ENCODE data around the gene AHSG.
"Not testable (repeated sequence)": the region's sequence is repeated elsewhere in the genome, so short reads cannot be mapped to it uniquely, and the experiment has no call there.

AHSG gene

GRCh38 chr3:186626254-186626847, 13.5 kb downstream of the AHSG start:
- peaks cover 0 to 4% (median 3%) of the 10 kb centered on the region in 5 donors for H3K27me3 ChIP-seq (ENCODE audit: control insufficient read depth in 5 of 5, insufficient read depth in 4 of 5, low read length in 5 of 5)
- H3K36me3 ChIP-seq (ENCODE audit: control insufficient read depth in 5 of 5, insufficient read depth in 5 of 5, low read length in 5 of 5), result no peaks in the 10 kb centered on the region
- no peaks in the 10 kb centered on the region for H3K4me1 ChIP-seq (ENCODE audit: control insufficient read depth in 5 of 5, insufficient read depth in 5 of 5, low read length in 5 of 5)
- H3K9ac ChIP-seq (ENCODE audit: low read length in 5 of 5), result no peak overlapping the region
- no peak overlapping the region for H3K27ac ChIP-seq (ENCODE audit: low read depth, low read length)
- H3K9me3 ChIP-seq (ENCODE audit: control insufficient read depth in 5 of 5, low read length in 5 of 5), result no peaks in the 10 kb centered on the region
- no peak overlapping the region for H3K4me3 ChIP-seq (ENCODE audit: low read depth in 1 of 5, low read length in 5 of 5)

- H3K4me3 ChIP-seq (ENCODE audit: low read depth in 1 of 5, low read length in 5 of 5), result no peak overlapping the region
- H3K27me3 ChIP-seq (ENCODE audit: control insufficient read depth in 5 of 5, insufficient read depth in 4 of 5, low read length in 5 of 5), result peaks cover 0 to 3% (median 3%) of the 10 kb centered on the region in 5 donors
- H3K27ac ChIP-seq (ENCODE audit: low read depth, low read length), result no peak overlapping the region
- no peaks in the 10 kb centered on the region for H3K4me1 ChIP-seq (ENCODE audit: control insufficient read depth in 5 of 5, insufficient read depth in 5 of 5, low read length in 5 of 5)
- no peaks in the 10 kb centered on the region for H3K9me3 ChIP-seq (ENCODE audit: control insufficient read depth in 5 of 5, low read length in 5 of 5)
- no peak overlapping the region for H3K9ac ChIP-seq (ENCODE audit: low read length in 5 of 5)
- H3K36me3 ChIP-seq (ENCODE audit: control insufficient read depth in 5 of 5, insufficient read depth in 5 of 5, low read length in 5 of 5), result no peaks in the 10 kb centered on the region
Observed at GRCh38 chr3:186627852-186628414, 15.1 kb downstream of the AHSG start.

- H3K9ac ChIP-seq (ENCODE audit: low read length in 5 of 5), result no peak overlapping the region
- no peaks in the 10 kb centered on the region for H3K4me1 ChIP-seq (ENCODE audit: control insufficient read depth in 5 of 5, insufficient read depth in 5 of 5, low read length in 5 of 5)
- peaks cover 0 to 3% (median 2%) of the 10 kb centered on the region in 5 donors for H3K27me3 ChIP-seq (ENCODE audit: control insufficient read depth in 5 of 5, insufficient read depth in 4 of 5, low read length in 5 of 5)
- H3K36me3 ChIP-seq (ENCODE audit: control insufficient read depth in 5 of 5, insufficient read depth in 5 of 5, low read length in 5 of 5), result no peaks in the 10 kb centered on the region
- H3K27ac ChIP-seq (ENCODE audit: low read depth, low read length), result no peak overlapping the region
- H3K9me3 ChIP-seq (ENCODE audit: control insufficient read depth in 5 of 5, low read length in 5 of 5), result no peaks in the 10 kb centered on the region
- H3K4me3 ChIP-seq (ENCODE audit: low read depth in 1 of 5, low read length in 5 of 5), result no peak overlapping the region
Observed at GRCh38 chr3:186628756-186629155, 15.9 kb downstream of the AHSG start.

DNA sequence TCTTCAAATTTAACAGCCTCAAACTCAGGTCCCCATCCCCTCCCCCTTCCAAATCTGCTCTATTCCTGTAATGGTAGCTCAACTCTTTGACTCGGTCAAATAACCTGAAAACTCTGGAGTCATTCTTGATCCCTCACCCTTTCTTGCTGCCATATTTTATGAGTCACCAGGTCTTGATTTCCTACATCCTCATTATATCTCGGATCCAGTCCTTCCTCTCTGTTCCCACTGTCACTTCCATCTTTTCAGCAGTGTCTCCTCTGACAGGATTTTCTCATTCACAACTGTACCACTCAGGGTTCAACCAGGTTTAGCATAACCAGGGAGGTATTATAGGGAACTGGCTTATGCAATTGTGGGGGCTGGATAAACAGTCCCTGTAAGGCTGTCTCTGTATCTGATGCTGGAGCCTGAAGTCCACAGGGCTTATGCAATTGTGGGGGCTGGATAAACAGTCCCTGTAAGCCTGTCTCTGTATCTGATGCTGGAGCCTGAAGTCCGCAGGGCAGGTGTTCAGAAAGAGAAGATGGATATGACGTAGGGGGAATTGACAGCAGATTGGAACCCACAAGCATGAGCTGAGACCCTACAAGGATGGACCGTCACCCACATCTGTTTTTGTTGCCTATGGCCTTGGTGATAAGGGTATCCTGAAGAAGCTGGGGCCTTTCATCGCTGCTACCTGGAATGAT, 18.2 kb downstream of the AHSG start:
- Histone ChIP-seq H3K27ac (ENCODE audit: low read depth, low read length) (no peak overlapping the region), H3K4me3 (ENCODE audit: low read depth in 1 of 5, low read length in 5 of 5) (no peak overlapping the region), H3K9me3 (ENCODE audit: control insufficient read depth in 5 of 5, low read length in 5 of 5) (peaks cover 0 to 2% (median 0%) of the 10 kb centered on the region in 5 donors), H3K36me3 (ENCODE audit: control insufficient read depth in 5 of 5, insufficient read depth in 5 of 5, low read length in 5 of 5) (no peaks in the 10 kb centered on the region), H3K4me1 (ENCODE audit: control insufficient read depth in 5 of 5, insufficient read depth in 5 of 5, low read length in 5 of 5) (no peaks in the 10 kb centered on the region), H3K27me3 (ENCODE audit: control insufficient read depth in 5 of 5, insufficient read depth in 4 of 5, low read length in 5 of 5) (peaks cover 0 to 3% (median 2%) of the 10 kb centered on the region in 5 donors), H3K9ac (ENCODE audit: low read length in 5 of 5) (no peak overlapping the region)

- H3K27ac ChIP-seq (ENCODE audit: low read depth, low read length), result no peak overlapping the region
- peaks cover 0 to 2% (median 0%) of the 10 kb centered on the region in 5 donors for H3K9me3 ChIP-seq (ENCODE audit: control insufficient read depth in 5 of 5, low read length in 5 of 5)
- no peaks in the 10 kb centered on the region for H3K4me1 ChIP-seq (ENCODE audit: control insufficient read depth in 5 of 5, insufficient read depth in 5 of 5, low read length in 5 of 5)
- H3K36me3 ChIP-seq (ENCODE audit: control insufficient read depth in 5 of 5, insufficient read depth in 5 of 5, low read length in 5 of 5), result no peaks in the 10 kb centered on the region
- no peak overlapping the region for H3K9ac ChIP-seq (ENCODE audit: low read length in 5 of 5)
- H3K4me3 ChIP-seq (ENCODE audit: low read depth in 1 of 5, low read length in 5 of 5), result no peak overlapping the region
- peaks cover 0 to 11% (median 0%) of the 10 kb centered on the region in 5 donors for H3K27me3 ChIP-seq (ENCODE audit: control insufficient read depth in 5 of 5, insufficient read depth in 4 of 5, low read length in 5 of 5)
Observed at GRCh38 chr3:186633481-186633880, 20.6 kb downstream of the AHSG start.

- not testable (repeated sequence) for H3K27ac ChIP-seq (ENCODE audit: low read depth, low read length); H3K9ac ChIP-seq (ENCODE audit: low read length in 5 of 5); H3K36me3 ChIP-seq (ENCODE audit: control insufficient read depth in 5 of 5, insufficient read depth in 5 of 5, low read length in 5 of 5); H3K4me3 ChIP-seq (ENCODE audit: low read depth in 1 of 5, low read length in 5 of 5); H3K9me3 ChIP-seq (ENCODE audit: control insufficient read depth in 5 of 5, low read length in 5 of 5); H3K4me1 ChIP-seq (ENCODE audit: control insufficient read depth in 5 of 5, insufficient read depth in 5 of 5, low read length in 5 of 5)
- peaks cover 0 to 11% (median 0%) of the 10 kb centered on the region in 5 donors for H3K27me3 ChIP-seq (ENCODE audit: control insufficient read depth in 5 of 5, insufficient read depth in 4 of 5, low read length in 5 of 5)
Observed at GRCh38 chr3:186634207-186634606, 21.3 kb downstream of the AHSG start.

DNA sequence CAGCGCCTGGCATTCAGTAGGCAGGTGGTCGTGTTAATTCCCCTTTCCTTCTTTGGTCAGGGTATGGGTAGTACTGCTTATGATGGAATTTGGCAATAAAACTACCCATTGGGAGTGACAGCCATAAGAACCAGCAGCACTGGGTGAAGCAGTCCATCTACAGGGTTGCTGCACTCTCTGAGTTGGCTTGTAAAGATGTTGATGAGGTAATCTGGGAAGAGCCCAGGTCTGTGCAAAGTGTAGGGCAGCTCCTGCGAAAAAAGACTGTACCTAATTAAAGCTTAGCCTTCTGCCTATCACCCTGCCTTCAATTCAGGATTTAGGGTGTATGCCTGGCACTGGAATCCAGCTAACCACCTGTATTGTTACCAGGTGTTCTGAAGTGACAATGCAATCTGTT, 22.7 kb downstream of the AHSG start:
- peaks cover 0 to 11% (median 2%) of the 10 kb centered on the region in 5 donors for H3K27me3 ChIP-seq (ENCODE audit: control insufficient read depth in 5 of 5, insufficient read depth in 4 of 5, low read length in 5 of 5)
- H3K9ac ChIP-seq (ENCODE audit: low read length in 5 of 5), result no peak overlapping the region
- H3K36me3 ChIP-seq (ENCODE audit: control insufficient read depth in 5 of 5, insufficient read depth in 5 of 5, low read length in 5 of 5), result no peaks in the 10 kb centered on the region
- H3K27ac ChIP-seq (ENCODE audit: low read depth, low read length), result no peak overlapping the region
- H3K9me3 ChIP-seq (ENCODE audit: control insufficient read depth in 5 of 5, low read length in 5 of 5), result peaks cover 0 to 2% (median 0%) of the 10 kb centered on the region in 5 donors
- no peak overlapping the region for H3K4me3 ChIP-seq (ENCODE audit: low read depth in 1 of 5, low read length in 5 of 5)
- no peaks in the 10 kb centered on the region for H3K4me1 ChIP-seq (ENCODE audit: control insufficient read depth in 5 of 5, insufficient read depth in 5 of 5, low read length in 5 of 5)

- Histone ChIP-seq H3K9me3 (ENCODE audit: control insufficient read depth in 5 of 5, low read length in 5 of 5) (peaks cover 0 to 2% (median 0%) of the 10 kb centered on the region in 5 donors), H3K27me3 (ENCODE audit: control insufficient read depth in 5 of 5, insufficient read depth in 4 of 5, low read length in 5 of 5) (peaks cover 0 to 11% (median 5%) of the 10 kb centered on the region in 5 donors), H3K27ac (ENCODE audit: low read depth, low read length) (no peak overlapping the region), H3K4me1 (ENCODE audit: control insufficient read depth in 5 of 5, insufficient read depth in 5 of 5, low read length in 5 of 5) (no peaks in the 10 kb centered on the region), H3K9ac (ENCODE audit: low read length in 5 of 5) (no peak overlapping the region), H3K4me3 (ENCODE audit: low read depth in 1 of 5, low read length in 5 of 5) (no peak overlapping the region), H3K36me3 (ENCODE audit: control insufficient read depth in 5 of 5, insufficient read depth in 5 of 5, low read length in 5 of 5) (no peaks in the 10 kb centered on the region)
Observed at GRCh38 chr3:186636536-186636935, 23.7 kb downstream of the AHSG start.

GRCh38 chr3:186637686-186638085, 24.8 kb downstream of the AHSG start:
- H3K4me3 ChIP-seq (ENCODE audit: low read depth in 1 of 5, low read length in 5 of 5), result no peak overlapping the region
- H3K27ac ChIP-seq (ENCODE audit: low read depth, low read length), result no peak overlapping the region
- peaks cover 0 to 2% (median 0%) of the 10 kb centered on the region in 5 donors for H3K9me3 ChIP-seq (ENCODE audit: control insufficient read depth in 5 of 5, low read length in 5 of 5)
- H3K9ac ChIP-seq (ENCODE audit: low read length in 5 of 5), result no peak overlapping the region
- H3K27me3 ChIP-seq (ENCODE audit: control insufficient read depth in 5 of 5, insufficient read depth in 4 of 5, low read length in 5 of 5), result peaks cover 0 to 11% (median 5%) of the 10 kb centered on the region in 5 donors
- H3K4me1 ChIP-seq (ENCODE audit: control insufficient read depth in 5 of 5, insufficient read depth in 5 of 5, low read length in 5 of 5), result no peaks in the 10 kb centered on the region
- H3K36me3 ChIP-seq (ENCODE audit: control insufficient read depth in 5 of 5, insufficient read depth in 5 of 5, low read length in 5 of 5), result no peaks in the 10 kb centered on the region

GRCh38 chr3:186638259-186638658, 25.4 kb downstream of the AHSG start:
- Histone ChIP-seq H3K27ac (ENCODE audit: low read depth, low read length) (no peak overlapping the region), H3K9me3 (ENCODE audit: control insufficient read depth in 5 of 5, low read length in 5 of 5) (peaks cover 0 to 2% (median 0%) of the 10 kb centered on the region in 5 donors), H3K9ac (ENCODE audit: low read length in 5 of 5) (no peak overlapping the region), H3K4me1 (ENCODE audit: control insufficient read depth in 5 of 5, insufficient read depth in 5 of 5, low read length in 5 of 5) (no peaks in the 10 kb centered on the region), H3K27me3 (ENCODE audit: control insufficient read depth in 5 of 5, insufficient read depth in 4 of 5, low read length in 5 of 5) (peaks cover 2 to 11% (median 5%) of the 10 kb centered on the region in 5 donors), H3K36me3 (ENCODE audit: control insufficient read depth in 5 of 5, insufficient read depth in 5 of 5, low read length in 5 of 5) (no peaks in the 10 kb centered on the region), H3K4me3 (ENCODE audit: low read depth in 1 of 5, low read length in 5 of 5) (no peak overlapping the region)

Data from subcutaneous abdominal adipose tissue (tissue), 5 donors.